KMS-11 (cell line): ENCODE results near the gene PHF3.

Experiments
- H2AFZ ChIP-seq: fragments of 200-600 bp; sonication (generic); 2 replicates; pipeline ENCODE4 v1.6.1; 2016; ENCODE audit warnings: antibody characterized with exemption, mixed run types, low read depth
- H3K27ac ChIP-seq: fragments of 200-600 bp; sonication (generic); 2 replicates; pipeline ENCODE4 v1.6.1; 2016; ENCODE audit warnings: mild to moderate bottlenecking, mixed run types
- H3K27me3 ChIP-seq: fragments of 200-600 bp; sonication (generic); 2 replicates; pipeline ENCODE4 v1.6.1; 2017; ENCODE audit warnings: mild to moderate bottlenecking, low read depth, mixed run types, moderate library complexity; ENCODE audit not compliant: insufficient read depth
- H3K36me3 ChIP-seq: fragments of 200-600 bp; sonication (generic); 2 replicates; pipeline ENCODE4 v1.6.1; 2017; ENCODE audit warnings: mild to moderate bottlenecking, mixed run types; ENCODE audit not compliant: insufficient read depth
- H3K4me1 ChIP-seq: fragments of 200-600 bp; sonication (generic); 2 replicates; pipeline ENCODE4 v1.6.1; 2016; ENCODE audit warnings: mild to moderate bottlenecking, low read depth, mixed run types; ENCODE audit not compliant: poor library complexity, severe bottlenecking
- H3K4me2 ChIP-seq: fragments of 200-600 bp; sonication (generic); 2 replicates; pipeline ENCODE4 v1.7.0; 2016; ENCODE audit warnings: mild to moderate bottlenecking, mixed run types
- H3K4me3 ChIP-seq: fragments of 200-600 bp; sonication (generic); IDR thresholded peaks from 2 replicates; pipeline ENCODE4 v1.6.1; 2017; ENCODE audit warnings: low read depth, low read length, mixed read lengths; ENCODE audit not compliant: insufficient read depth
- H3K79me2 ChIP-seq: fragments of 200-600 bp; sonication (generic); 2 replicates; pipeline ENCODE4 v1.6.1; 2016; ENCODE audit warnings: low read depth, mixed run types; ENCODE audit not compliant: insufficient read depth
- H3K9ac ChIP-seq: fragments of 200-600 bp; sonication (generic); 2 replicates; pipeline ENCODE4 v1.6.1; 2016; ENCODE audit warnings: mild to moderate bottlenecking, mixed run types
- H4K20me1 ChIP-seq: fragments of 200-600 bp; sonication (generic); 2 replicates; pipeline ENCODE4 v1.6.1; 2016; ENCODE audit warnings: mild to moderate bottlenecking, mixed run types; ENCODE audit not compliant: insufficient read depth
- TF ChIP-seq, protein P1 (sequence below): fragments of 200-600 bp; sonication (generic); conservative IDR thresholded peaks from 2 replicates; pipeline ENCODE4 v1.6.1; 2017; ENCODE audit warnings: low read depth, mild to moderate bottlenecking, antibody characterized with exemption, low read length, moderate library complexity, mixed read lengths

Gene PHF3

DNA sequence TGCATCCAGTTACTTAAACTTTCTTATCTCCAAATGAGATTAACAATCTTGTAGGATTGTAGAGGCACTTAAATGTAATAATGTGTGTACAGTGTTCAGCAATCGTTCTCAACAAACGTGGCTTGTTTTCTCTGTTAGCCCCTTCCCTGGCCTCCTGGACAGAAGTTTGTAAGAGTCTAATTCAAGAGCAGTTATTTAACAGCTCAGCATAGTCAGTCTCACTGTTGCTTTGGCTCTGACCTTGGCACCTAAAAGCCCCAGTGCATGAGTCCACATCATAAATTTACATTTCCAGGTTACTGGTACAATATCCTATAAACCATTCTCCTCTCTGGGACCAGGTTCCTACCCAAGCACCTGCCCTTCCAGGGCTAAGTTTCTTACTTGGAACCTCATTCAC lies 11.5 kb upstream of the PHF3 start:
- H3K27me3 ChIP-seq: no peaks in the 10 kb centered on the region
- H3K36me3 ChIP-seq: no peaks in the 10 kb centered on the region
- H4K20me1 ChIP-seq: no peaks in the 10 kb centered on the region
- no peak overlapping the region for H3K27ac ChIP-seq
- H3K9ac ChIP-seq: no peak overlapping the region
- H3K4me3 ChIP-seq: no peak overlapping the region
- no peaks in the 10 kb centered on the region for H3K79me2 ChIP-seq
- TF ChIP-seq, protein P1, sequence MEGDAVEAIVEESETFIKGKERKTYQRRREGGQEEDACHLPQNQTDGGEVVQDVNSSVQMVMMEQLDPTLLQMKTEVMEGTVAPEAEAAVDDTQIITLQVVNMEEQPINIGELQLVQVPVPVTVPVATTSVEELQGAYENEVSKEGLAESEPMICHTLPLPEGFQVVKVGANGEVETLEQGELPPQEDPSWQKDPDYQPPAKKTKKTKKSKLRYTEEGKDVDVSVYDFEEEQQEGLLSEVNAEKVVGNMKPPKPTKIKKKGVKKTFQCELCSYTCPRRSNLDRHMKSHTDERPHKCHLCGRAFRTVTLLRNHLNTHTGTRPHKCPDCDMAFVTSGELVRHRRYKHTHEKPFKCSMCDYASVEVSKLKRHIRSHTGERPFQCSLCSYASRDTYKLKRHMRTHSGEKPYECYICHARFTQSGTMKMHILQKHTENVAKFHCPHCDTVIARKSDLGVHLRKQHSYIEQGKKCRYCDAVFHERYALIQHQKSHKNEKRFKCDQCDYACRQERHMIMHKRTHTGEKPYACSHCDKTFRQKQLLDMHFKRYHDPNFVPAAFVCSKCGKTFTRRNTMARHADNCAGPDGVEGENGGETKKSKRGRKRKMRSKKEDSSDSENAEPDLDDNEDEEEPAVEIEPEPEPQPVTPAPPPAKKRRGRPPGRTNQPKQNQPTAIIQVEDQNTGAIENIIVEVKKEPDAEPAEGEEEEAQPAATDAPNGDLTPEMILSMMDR: no peak
- H3K4me1 ChIP-seq: no peaks in the 10 kb centered on the region
- no peak overlapping the region for H3K4me2 ChIP-seq
- no peak overlapping the region for H2AFZ ChIP-seq

DNA sequence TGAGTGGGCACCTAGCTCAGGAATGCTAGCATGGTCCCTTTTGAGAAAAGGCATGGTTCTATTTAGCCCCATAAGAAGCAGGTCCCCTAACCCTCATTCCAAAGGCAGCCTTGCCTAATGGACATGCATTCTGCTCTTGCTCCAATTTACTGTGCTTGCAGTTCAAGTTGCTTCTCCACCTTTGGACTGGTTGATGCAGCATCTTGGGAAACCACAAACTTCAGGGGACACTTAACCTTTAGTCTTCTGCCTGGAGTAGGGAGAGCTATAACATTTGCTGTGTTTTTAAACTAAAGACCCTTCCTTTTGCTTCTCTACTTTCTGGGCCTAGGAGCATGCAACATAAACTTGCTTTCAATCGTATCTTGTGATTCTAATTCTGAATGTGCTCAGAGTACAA lies 5.1 kb upstream of the PHF3 start:
- H3K27ac ChIP-seq: no peak overlapping the region
- no peak overlapping the region for H3K9ac ChIP-seq
- H3K27me3 ChIP-seq: no peaks in the 10 kb centered on the region
- peaks cover 18% of the 10 kb centered on the region for H3K4me1 ChIP-seq
- H4K20me1 ChIP-seq: no peaks in the 10 kb centered on the region
- no peak overlapping the region for H2AFZ ChIP-seq
- H3K36me3 ChIP-seq: no peaks in the 10 kb centered on the region
- no peak overlapping the region for H3K4me3 ChIP-seq
- TF ChIP-seq, protein P1: no peak
- H3K79me2 ChIP-seq: no peaks in the 10 kb centered on the region
- H3K4me2 ChIP-seq: no peak overlapping the region

DNA sequence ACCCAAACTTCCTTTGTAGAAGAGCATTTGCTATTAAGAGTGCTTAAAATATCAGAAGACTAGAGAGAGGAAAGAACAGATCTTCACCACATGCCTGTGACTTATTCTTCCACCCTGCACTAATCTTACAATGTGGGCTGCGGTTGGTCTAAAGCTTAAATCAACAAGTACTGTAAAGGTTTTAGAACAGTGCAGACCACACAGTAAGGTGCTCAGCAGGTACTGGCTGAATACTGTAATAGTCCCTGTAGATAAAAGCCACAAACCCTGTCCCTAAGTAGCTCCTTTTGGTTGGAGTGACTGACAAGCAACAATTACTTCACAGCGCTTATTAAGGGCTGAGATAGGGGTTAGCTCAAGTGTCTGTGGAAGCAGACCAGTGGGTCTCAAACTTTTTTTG lies 972 bp upstream of the PHF3 start:
- H2AFZ ChIP-seq: peak overlapping the region; percentile 88; the same call in 1 of the 2 replicates
- no peaks in the 10 kb centered on the region for H3K36me3 ChIP-seq
- peak overlapping the region; percentile 94; the same call in 1 of the 2 replicates for H3K9ac ChIP-seq
- H3K27ac ChIP-seq: peak overlapping the region; percentile 94; the same call in 1 of the 2 replicates
- H3K4me3 ChIP-seq: no peak overlapping the region
- TF ChIP-seq, protein P1: no peak
- peaks cover 35% of the 10 kb centered on the region for H3K79me2 ChIP-seq
- peak overlapping the region; percentile 62 for H3K4me2 ChIP-seq
- no peaks in the 10 kb centered on the region; the same call in 1 of the 2 replicates for H4K20me1 ChIP-seq
- no peaks in the 10 kb centered on the region for H3K27me3 ChIP-seq
- peaks cover 36% of the 10 kb centered on the region for H3K4me1 ChIP-seq

DNA sequence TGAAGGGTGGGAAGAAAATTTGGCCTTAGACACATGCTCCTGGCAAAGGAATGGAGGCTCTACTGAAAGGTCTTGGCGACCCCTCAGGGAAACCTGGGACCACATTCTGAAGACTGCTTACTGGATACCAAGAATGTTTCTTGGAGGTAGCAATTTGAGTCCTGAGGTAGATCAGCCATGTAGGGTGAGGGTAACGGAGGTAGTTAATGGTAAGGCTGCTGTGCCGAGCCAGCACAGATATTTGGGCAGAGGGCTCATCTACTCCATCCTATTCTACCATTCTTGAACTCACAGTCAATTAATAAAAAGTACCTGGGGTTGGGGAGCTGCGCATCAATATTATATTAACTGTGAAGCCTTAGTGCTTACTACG lies 401 bp upstream of the PHF3 start:
- Histone ChIP-seq H3K4me1 (peaks cover 40% of the 10 kb centered on the region), H3K27ac (peak overlapping the region; percentile 94)

More for the DNA sequence above, 401 bp upstream of the PHF3 start:
- no peaks in the 10 kb centered on the region for H3K36me3 ChIP-seq
- H3K27me3 ChIP-seq: no peaks in the 10 kb centered on the region
- peak overlapping the region; percentile 94; the same call in 1 of the 2 replicates for H3K9ac ChIP-seq
- H3K4me3 ChIP-seq: no peak overlapping the region
- H4K20me1 ChIP-seq: no peaks in the 10 kb centered on the region; the same call in none of the 2 replicates
- peak overlapping the region; percentile 88 for H2AFZ ChIP-seq
- H3K4me2 ChIP-seq: peak overlapping the region; percentile 62
- TF ChIP-seq, protein P1: no peak
- peaks cover 40% of the 10 kb centered on the region for H3K79me2 ChIP-seq
